Cardiac fibroblast (primary cell): ENCODE results near the gene FAIM2.

Experiments used
- DNase-seq, 2 donors: peaks; one replicate each; pipeline versions ENCODE4 v3.0.0 to v3.0.0-alpha.2; 2010; ENCODE audit warnings: low read depth in 2 of 2
- H3K4me3 ChIP-seq, 2 donors: replicated peaks in 1 of 2; 1 replicate in 1 of 2; 2 replicates in 1 of 2; pipeline ENCODE4 v1.5.1; 2011; ENCODE audit warnings: low read depth in 2 of 2, low read length in 2 of 2, mild to moderate bottlenecking in 2 of 2, moderate library complexity in 1 of 2
- CTCF ChIP-seq: IDR thresholded peaks from one replicate; pipeline ENCODE4 v1.5.1; 2011; ENCODE audit warnings: low read depth, mild to moderate bottlenecking, low read length, inconsistent platforms

The FAIM2 gene

GRCh38 chr12:49948866-49949845 is 45.5 kb upstream of the FAIM2 start:
- no peak for DNase-seq
- TF ChIP-seq CTCF, result no peak

GRCh38 chr12:49947593-49948226 is 44.0 kb upstream of the FAIM2 start:
- H3K4me3 ChIP-seq, result no peak overlapping the region
- no peak for TF ChIP-seq CTCF
- no peak for DNase-seq

More at GRCh38 chr12:49948866-49949845, 45.5 kb upstream of the FAIM2 start:
- no peak overlapping the region for H3K4me3 ChIP-seq

GRCh38 chr12:49946497-49946896 is 42.8 kb upstream of the FAIM2 start:
- no peak for TF ChIP-seq CTCF
- DNase-seq, result no peak
- no peak overlapping the region for H3K4me3 ChIP-seq

GRCh38 chr12:49946086-49946485 is 42.4 kb upstream of the FAIM2 start:
- TF ChIP-seq CTCF, result no peak
- no peak for DNase-seq
- H3K4me3 ChIP-seq, result no peak overlapping the region

GRCh38 chr12:49945394-49946080 is 41.8 kb upstream of the FAIM2 start:
- peak; percentile 83 to 86 for DNase-seq
- peak overlapping the region; percentile 8 to 24 for H3K4me3 ChIP-seq
- TF ChIP-seq CTCF, result peak; percentile 95

GRCh38 chr12:49944718-49945117 is 41.0 kb upstream of the FAIM2 start:
- no peak overlapping the region for H3K4me3 ChIP-seq
- DNase-seq, result no peak
- no peak for TF ChIP-seq CTCF
